SK-N-MC (cell line): Measurements from ENCODE around the gene SKOR1.

Experiments used
- EZH2 ChIP-seq: fragments of 200-600 bp; sonication (generic); IDR thresholded peaks from one replicate; pipeline ENCODE4 v1.6.1; 2017; ENCODE audit warnings: antibody characterized with exemption
- POLR2AphosphoS5 ChIP-seq: IDR thresholded peaks from 2 replicates; pipeline ENCODE4 v1.6.1; 2012; ENCODE audit warnings: mild to moderate bottlenecking, low read depth, low read length, borderline replicate concordance

DNA sequence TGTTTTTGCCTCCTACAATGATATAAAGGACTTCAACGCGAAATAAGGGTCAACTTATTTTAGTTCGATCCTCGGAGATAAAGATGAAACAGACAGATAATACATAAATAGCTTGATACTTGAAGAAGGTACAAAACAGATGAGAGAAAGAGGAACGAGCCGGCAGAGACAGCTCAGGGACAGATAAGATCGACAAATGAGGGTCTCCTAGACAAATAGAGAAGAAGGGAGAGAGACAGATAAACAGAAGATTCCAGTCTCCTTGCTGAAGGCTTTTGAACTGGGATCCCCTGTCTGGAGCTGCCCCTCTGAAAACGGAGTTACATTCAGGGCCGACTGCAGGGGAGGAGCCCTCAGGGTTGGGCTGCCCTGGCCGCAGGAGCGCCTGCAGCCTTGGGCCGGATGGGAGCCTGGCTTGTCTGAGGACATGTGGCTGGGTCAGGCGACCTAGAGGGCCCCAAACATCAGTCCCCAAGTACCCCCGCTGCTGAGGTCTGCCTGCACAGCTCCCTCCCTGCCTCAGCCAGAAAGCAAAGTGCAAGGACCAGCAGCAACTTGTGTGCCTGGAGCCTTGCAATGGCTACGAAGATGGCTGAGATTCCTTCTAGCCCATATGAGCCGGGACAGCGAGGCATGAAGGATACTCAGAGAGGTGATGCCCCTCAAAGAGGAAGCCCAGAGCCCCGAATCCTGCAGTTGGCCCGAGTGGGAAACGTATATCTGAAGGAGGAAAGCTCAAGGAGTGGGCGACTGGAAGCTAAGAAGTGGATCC is 926 bp upstream of the SKOR1 start:
- TF ChIP-seq POLR2AphosphoS5 (no peak), EZH2 (no peak)
